SHP77 (cell line): ENCODE results near the gene URAD.
A peak's percentile ranks its signal among the peaks of the same experiment; 100 is the strongest.
"Not testable (repeated sequence)": the region's sequence is repeated elsewhere in the genome, so short reads cannot be mapped to it uniquely, and the experiment has no call there.

Source experiments
- DNase-seq, 2 experiments: peaks; one replicate each; lab custom pipeline; 2025; lab: John Stamatoyannopoulos, UW

URAD gene

GRCh38 chr13:27988520-27988919 lies at the start of gene URAD:
URAD (minus strand) TSS chr13:27988693; CDS start chr13:27988637, 56 bp downstream.
- DNase-seq, result no peak

GRCh38 chr13:28037399-28037798 lies 48.9 kb upstream of the URAD start:
- no peak for DNase-seq

GRCh38 chr13:28035146-28035782 lies 46.8 kb upstream of the URAD start:
- peak in 1 of 2 experiments; percentile 7 for DNase-seq

GRCh38 chr13:28033894-28034655 lies 45.6 kb upstream of the URAD start:
- DNase-seq, result no peak

- not testable (repeated sequence) for DNase-seq
These were observed 43.9 kb upstream of the URAD start for GRCh38 chr13:28032438-28032837.

GRCh38 chr13:28031896-28032288 lies 43.4 kb upstream of the URAD start:
- DNase-seq, result no peak

- DNase-seq, result no peak
These were observed 42.9 kb upstream of the URAD start for GRCh38 chr13:28031220-28031895.

GRCh38 chr13:28027607-28028364 lies 39.3 kb upstream of the URAD start:
- DNase-seq, result no peak

GRCh38 chr13:28027071-28027470 lies 38.6 kb upstream of the URAD start:
- DNase-seq, result no peak

GRCh38 chr13:28026508-28026907 lies 38.0 kb upstream of the URAD start:
- DNase-seq, result no peak

GRCh38 chr13:28022848-28023518 lies 34.5 kb upstream of the URAD start:
- no peak for DNase-seq

- DNase-seq, result no peak
These were observed 25.8 kb upstream of the URAD start for GRCh38 chr13:28014301-28014700.

GRCh38 chr13:28013482-28013881 lies 25.0 kb upstream of the URAD start:
- DNase-seq, result no peak

GRCh38 chr13:28012896-28013295 lies 24.4 kb upstream of the URAD start:
- no peak for DNase-seq

GRCh38 chr13:28012383-28012782 lies 23.9 kb upstream of the URAD start:
- no peak for DNase-seq

GRCh38 chr13:28010046-28010445 lies 21.6 kb upstream of the URAD start:
- no peak for DNase-seq

GRCh38 chr13:28005016-28005415 lies 16.5 kb upstream of the URAD start:
- not testable (repeated sequence) for DNase-seq

- DNase-seq, result no peak
These were observed 14.6 kb upstream of the URAD start for GRCh38 chr13:28002886-28003698.

GRCh38 chr13:28001837-28002473 lies 13.5 kb upstream of the URAD start:
- peak in 1 of 2 experiments; percentile 41 for DNase-seq

GRCh38 chr13:28001049-28001448 lies 12.6 kb upstream of the URAD start:
- DNase-seq, result no peak
